Activated gamma-delta T cell treated with Interleukin-2 at 50 U/mL for 16 hours (primary cell): ENCODE data around the gene OIP5.
A peak's percentile ranks its signal among the peaks of the same experiment; 100 is the strongest.
"Not testable (repeated sequence)": the region's sequence is repeated elsewhere in the genome, so short reads cannot be mapped to it uniquely, and the experiment has no call there.

ENCODE experiments used
- DNase-seq: peaks from one replicate; pipeline ENCODE4 v3.0.0-alpha.2; 2020

Gene OIP5

GRCh38 chr15:41301139-41301538 lies 31.3 kb downstream of the OIP5 start:
- DNase-seq = not testable (repeated sequence)

GRCh38 chr15:41292521-41292920 lies 39.9 kb downstream of the OIP5 start:
- DNase-seq = no peak

GRCh38 chr15:41291065-41291631 lies 41.2 kb downstream of the OIP5 start:
- DNase-seq = no peak

GRCh38 chr15:41289953-41290352 lies 42.4 kb downstream of the OIP5 start:
- no peak for DNase-seq

GRCh38 chr15:41288464-41288863 lies 43.9 kb downstream of the OIP5 start:
- DNase-seq = no peak

- no peak for DNase-seq
Observed at GRCh38 chr15:41286665-41287333, 45.6 kb downstream of the OIP5 start.

- DNase-seq = no peak
Observed at GRCh38 chr15:41285285-41285684, 47.1 kb downstream of the OIP5 start.

GRCh38 chr15:41284427-41285177 lies 47.8 kb downstream of the OIP5 start:
- DNase-seq = no peak

- DNase-seq = peak; percentile 98
Observed at GRCh38 chr15:41283653-41284426, 48.6 kb downstream of the OIP5 start.

GRCh38 chr15:41282980-41283652 lies 49.3 kb downstream of the OIP5 start:
- not testable (repeated sequence) for DNase-seq

GRCh38 chr15:41282436-41282835 lies 50.0 kb downstream of the OIP5 start:
- DNase-seq = not testable (repeated sequence)

- no peak for DNase-seq
Observed at GRCh38 chr15:41281236-41281635, 51.2 kb downstream of the OIP5 start.

- no peak for DNase-seq
Observed at GRCh38 chr15:41279535-41280283, 52.7 kb downstream of the OIP5 start.

GRCh38 chr15:41278319-41278718 lies 54.1 kb downstream of the OIP5 start:
- no peak for DNase-seq

- DNase-seq = no peak
Observed at GRCh38 chr15:41276831-41277230, 55.6 kb downstream of the OIP5 start.

GRCh38 chr15:41269887-41270286 lies 62.5 kb downstream of the OIP5 start:
- DNase-seq = no peak

GRCh38 chr15:41263891-41264351 lies 68.5 kb downstream of the OIP5 start:
- DNase-seq = no peak

GRCh38 chr15:41262571-41262970 lies 69.8 kb downstream of the OIP5 start:
- DNase-seq = no peak

- DNase-seq = not testable (repeated sequence)
Observed at GRCh38 chr15:41260924-41261323, 71.5 kb downstream of the OIP5 start.

- no peak for DNase-seq
Observed at GRCh38 chr15:41259546-41260189, 72.7 kb downstream of the OIP5 start.
